NK-92 treated with Interleukin-12 subunit alpha and Interleukin-12 subunit beta, amount 100 ng/mL, for 24 hours (cell line): ENCODE measurements around the gene ILK.

ENCODE experiments used
- DNase-seq: peaks from one replicate; lab custom pipeline; 2025; lab: John Stamatoyannopoulos, UW

ILK gene

DNA sequence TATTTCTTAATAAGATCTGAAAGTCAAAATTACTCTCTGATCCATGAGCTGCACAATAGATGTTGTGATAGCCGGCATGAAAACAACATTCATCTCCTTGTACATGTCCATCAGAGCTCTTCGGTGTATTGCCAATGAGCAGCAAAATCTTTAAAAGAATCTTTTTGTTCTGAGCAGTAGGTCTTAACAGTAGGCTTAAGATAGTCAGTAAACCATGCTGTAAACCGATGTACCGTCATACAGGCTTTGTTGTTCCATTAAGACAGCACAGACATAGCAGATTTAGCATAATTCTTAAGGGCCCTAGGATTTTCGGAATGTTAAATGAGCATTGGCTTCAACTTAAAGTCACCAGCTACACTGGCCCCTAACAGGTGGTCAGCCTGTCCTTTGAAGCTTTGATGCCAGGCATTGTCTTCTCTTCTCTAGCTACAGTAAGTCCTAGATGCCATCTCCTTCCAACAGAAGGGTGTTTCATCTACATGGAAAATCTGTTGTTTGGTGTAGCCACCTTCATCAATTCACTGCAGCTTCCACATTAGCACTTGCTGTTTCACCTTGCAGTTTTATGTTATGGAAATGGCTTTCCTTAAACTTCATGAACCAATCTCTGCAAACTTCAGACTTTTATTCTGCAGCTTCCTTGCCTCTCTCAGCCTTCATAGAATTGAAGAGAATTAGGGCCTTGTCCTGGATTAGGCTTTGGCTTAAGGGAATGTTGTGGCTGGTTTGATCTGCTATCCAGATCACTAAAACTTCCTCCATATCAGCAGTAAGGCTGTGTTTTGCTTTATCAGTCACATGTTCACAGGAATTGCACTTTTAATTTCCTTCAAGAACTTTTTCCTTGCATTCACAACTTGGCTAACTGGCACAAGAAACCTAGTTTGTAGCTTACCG lies 28.5 kb upstream of the ILK start:
- no peak for DNase-seq

DNA sequence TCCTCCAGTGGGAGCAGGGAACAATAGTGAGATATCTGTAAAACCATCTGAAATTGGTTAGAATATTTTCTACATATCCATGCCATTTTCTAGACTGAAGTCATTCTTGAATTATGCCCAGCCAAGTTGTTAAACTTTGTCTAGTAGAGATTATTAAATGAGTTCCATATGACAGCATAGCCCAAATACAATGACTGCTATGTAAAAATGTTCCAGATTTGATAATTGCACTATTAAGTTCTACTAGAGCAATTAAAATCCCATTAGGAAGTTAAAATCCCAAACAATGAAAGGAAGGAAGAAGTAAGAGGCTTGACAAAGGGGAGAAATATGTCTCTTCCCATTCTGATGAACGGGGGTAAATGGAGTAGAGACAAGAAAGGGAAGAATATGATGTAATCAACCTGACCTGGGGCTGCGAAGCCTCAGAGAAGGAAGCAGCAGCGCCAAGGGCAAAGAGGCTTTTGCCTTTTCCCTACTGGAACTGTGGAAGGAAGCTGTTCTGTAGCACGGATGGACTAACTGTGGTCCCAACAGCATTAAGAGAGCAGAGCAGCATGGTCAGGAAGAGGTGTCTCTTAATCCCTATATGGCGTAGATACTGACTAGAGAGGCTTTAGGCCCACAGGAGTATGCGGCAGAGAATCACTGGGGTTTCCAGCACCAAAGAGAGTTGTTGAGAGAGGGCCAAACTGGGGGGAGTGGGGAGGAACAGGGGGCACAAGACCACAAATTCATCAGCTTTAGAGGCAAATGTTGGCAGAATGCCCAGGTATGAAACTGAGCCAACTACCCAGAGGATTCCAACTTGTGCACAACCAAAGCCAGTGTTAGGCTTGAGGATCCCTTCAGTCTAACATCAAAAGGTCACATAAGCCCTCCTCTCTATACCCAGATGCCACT lies 26.9 kb upstream of the ILK start:
- no peak for DNase-seq

DNA sequence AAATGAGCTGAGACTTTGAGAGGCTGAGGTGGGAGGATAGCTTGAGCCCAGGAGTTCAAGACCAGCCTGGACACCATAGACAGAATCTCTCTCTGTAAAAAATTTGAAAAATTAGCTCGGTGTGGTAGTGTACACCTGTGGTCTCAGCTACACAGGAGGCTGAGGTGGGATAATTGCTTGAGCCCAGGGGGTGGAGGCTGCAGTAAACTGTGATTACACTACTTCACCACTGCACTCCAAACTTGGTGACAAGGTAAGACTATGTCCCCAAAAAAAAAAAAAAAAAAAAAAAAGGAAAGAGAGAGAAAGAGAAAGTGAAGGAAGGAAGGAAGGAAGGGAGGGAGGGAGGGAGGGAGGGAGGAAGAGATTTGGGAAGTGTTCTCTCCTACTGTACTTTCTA lies 25.4 kb upstream of the ILK start:
- no peak for DNase-seq

DNA sequence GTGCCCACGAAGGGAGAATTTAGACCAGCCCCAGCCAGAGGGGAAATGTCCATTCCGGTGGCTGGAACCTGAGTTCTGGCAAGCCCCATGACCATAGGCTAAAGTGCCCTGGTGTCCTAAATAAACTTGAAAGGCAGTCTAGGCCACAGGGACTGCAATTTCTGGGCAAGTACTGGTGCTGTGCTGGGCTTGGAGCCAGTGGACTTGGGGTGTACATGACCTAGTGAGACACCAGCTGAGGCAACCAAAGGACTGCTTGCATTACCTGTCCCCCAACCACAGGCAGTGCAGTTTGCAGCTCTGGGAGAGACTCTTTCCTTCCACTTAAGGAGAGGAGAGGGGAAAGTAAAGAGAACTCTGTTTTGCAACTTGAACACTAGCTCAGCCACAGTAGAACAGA lies 23.9 kb upstream of the ILK start:
- no peak for DNase-seq

DNA sequence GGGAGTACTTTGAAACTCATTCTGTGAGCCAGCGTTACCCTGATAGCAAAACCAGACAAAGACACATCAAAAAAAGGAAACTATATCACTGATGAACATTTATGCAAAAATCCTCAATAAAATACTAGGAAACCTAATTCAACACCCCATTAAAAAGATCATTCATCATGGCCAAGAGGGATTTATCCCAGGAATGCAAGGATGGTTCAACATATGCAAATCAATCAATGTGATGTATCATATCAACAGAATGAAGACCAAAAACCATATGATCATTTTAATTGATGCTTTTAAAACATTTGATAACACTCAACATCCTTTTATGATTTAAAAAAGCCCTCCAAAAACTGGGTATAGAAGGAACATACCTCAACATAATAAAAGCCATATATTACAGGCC lies 20.0 kb upstream of the ILK start:
- no peak for DNase-seq

DNA sequence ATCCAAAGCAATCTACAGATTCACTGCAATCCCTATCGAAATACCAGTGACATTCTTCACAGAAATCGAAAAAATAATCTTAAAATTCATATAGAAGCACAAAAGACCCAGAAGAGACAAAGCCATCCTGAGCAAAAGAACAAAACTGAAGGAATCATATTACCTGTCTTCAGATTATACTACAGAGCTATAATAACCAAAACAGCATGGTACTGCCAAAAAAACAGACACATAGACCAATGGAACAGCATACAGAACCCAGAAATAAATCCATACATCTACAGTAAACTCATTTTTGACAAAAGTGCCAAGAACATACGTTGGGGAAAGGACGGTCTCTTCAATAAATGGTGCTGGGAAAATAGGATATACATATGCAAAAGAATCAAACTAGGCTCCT lies 19.0 kb upstream of the ILK start:
- DNase-seq, result no peak

DNA sequence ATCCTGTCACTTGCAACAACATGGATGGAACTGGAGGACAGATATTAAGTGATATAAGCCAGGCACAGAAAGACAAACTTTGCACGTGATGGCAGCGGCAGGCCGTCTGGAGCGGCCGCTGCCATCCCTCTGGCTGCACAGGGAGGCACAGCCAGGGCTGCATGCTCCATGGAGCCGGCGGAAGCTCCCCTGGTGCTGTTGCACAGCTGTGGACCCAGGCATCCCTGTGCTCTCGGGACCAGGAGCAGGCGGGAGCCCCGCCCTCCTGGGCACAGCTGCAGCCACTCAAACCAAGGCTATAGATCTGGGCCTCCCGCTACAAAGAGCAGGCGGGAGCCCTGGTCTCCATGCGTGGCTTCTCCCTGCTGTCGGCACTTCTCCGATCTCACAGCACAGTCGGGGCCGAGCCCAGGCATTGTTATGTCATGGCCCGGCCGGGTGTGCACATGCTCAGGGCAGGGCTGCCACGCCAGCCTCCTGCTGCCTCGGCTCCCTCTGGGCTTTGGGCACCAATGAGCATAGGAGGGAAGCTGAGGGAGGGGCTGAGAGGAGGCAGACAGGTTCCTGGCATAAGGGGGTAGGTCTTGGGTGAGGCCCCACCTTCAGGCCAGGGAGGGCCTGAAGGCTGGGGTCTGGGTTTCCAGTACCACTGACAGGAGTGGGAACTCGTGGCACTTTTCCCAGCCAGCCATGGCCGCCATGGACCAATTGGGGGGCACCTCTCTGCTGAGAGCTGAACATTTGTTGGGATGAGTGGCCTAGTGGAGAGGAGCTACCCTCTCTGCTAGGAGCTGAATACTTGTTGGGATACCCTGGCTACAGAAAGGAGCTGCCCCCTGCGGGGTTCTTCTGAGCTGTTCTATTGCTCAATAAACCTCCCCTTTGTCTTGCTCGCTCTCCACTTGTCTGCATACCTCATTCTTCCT lies 16.9 kb upstream of the ILK start:
- no peak for DNase-seq

DNA sequence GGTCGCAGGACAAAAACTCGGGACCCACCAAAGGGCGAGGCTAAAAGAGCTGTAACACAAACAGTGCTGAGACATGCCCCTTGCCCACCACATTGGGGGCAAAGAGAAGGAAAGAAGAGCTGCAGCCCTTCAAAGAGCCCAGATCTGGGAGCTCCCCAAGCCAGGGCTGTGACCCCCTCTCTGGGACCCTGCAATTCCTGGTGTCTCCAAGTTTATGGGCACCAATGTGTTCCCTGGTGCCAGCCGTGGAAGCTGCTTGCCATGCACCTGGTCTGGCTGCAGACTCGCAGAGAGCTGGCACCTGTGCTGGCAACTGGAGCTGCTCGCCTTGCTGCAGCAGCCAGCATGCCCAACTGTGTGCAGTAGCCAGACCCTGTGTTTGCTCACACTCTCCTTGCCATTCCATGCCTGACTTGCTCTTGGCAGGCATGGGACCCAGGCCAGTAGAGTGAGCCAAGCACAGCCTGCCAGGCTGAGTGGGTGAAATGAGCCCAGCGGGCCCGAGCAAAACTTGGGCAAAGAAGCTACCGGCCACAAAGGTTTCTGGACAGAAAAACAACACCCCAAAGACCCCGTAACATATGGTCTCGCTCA lies 16.1 kb upstream of the ILK start:
- DNase-seq, result no peak

DNA sequence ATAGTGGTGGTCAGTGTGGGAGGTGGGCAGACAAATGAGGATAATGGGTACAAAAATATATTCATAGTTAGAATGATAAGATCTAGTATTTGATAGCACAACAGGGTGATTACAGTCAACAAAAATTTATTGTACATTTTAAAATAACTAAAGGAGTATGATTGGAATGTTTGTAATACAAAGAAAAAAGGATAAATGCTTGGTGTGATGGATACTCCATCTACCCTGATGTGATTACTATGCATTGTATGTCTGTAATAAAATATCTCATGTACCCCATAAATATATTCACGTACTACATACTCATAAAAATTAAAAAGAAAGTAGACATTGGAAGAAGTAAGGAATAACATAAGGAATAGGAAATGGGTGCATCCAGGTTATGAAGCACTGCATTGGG lies 15.6 kb upstream of the ILK start:
- no peak for DNase-seq

DNA sequence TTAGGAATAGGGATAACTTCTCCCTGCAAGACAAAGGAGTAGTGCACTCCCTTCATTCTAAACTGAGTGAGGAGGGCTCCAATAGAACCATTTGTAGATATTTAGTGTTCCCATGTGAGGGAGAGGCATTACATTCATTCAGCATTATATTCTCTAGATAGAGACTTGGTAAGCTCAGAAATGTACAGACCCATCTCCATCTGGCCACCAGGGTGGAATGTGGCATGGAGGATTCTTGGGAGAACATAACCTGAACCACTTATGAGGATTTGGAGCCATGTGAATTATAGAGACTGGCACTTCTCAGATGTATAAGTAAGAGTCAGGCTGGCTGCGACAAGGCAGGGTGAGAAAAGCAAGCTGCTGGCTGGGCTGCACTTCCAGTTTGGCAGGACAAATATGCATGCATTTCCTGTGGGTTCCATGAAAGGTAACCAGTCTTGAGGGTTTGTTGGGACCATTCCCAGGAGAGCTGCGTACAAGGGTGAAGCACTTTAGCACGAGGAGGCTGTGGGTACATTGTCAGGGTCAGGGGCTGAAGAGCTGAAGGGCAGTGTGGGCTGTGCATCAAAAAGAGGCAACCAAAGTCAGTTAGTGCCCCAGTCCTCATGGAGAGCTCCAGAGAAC lies 9.3 kb upstream of the ILK start:
- no peak for DNase-seq

DNA sequence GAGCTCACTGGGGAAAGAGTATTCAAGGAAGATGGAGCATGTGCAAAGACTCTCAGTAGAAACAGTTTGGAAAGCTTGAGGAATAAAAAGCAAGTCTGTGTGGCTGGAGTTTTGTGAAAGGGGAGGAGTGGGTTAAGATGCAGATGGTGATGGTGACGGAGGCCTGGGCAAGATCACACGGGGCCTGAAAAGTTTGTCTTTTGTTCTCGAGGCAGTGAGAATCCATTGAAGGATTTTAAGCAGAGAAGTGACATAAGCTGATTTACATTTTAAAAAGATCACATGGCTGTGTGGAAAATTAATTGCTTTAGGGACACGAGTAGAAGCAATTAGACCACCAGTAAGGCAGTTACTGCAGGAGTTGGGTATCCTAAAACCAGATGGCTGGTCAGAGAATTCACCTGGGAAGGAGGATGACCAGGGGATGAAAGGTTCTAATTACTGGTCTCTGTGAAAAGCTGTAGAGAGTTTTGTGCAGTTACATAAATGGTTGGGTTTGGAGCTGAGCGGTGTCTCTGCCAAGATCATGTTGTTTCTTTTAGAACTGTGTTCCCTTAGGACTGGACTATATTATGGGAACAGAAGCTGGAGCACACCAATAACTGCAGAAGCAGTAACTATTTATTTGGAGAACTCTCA lies 7.2 kb upstream of the ILK start:
- DNase-seq, result no peak

DNA sequence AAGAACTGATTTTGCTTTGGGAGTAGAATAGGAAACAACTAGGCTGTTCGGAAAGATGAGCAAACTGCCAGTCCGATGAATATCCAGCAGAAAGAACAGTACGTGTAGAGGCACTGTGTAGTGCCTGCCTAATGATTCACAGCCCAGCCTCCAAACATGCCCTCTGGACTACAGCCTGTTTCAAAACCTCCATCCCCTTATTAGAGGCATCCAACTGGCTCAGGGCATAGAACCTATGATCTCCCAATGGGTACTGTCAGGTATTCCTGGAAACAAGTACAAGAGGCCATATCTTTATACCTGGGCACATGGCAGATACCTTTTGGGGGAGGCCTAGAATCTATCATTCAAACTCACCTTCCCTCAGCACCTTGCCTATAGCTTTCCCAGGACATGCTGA lies 5.0 kb upstream of the ILK start:
- no peak for DNase-seq

DNA sequence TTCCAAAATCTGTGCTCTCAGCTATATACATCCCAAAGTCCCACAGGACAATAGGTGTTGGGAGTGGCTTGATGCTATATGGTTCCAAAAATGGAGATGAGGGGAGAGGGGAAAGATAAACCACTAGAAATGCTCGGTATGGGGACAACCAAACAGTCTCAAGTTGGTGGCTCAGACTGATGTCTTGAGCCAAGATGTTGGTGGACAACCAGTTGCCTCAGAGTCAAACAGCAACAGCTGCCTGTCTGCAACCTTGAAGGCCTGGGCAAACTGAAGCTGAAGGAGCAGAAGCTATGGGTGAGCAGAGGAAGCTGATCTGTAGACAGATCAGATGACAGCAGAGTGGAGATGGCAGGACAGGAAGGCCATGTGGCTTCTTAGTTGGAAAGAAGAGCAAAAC lies 4.1 kb upstream of the ILK start:
- no peak for DNase-seq

DNA sequence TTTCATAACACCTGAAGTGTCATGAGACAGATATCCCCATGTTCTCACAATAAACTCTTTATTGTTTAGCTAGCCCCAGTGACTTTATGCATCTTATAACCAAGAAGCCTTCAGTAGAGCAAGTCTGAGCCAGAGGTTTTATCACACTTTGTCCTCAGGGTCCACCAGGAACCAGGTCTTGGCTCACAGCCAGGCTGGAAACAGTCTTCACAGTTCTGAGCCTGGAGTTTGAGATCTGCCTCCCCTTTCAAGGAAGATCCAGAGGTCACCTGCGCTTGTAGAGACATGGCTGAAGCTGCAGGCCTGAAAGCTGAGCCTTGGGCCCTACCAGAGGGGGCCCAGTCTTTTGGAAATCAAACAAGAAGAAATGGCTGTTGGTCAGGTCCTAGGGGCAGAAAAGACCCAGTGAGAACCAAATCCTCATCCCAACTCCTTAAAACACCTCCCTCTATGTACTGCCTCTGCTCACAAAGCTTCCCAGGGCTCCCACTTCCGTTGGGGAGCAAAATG lies 3.6 kb upstream of the ILK start:
- no peak for DNase-seq

DNA sequence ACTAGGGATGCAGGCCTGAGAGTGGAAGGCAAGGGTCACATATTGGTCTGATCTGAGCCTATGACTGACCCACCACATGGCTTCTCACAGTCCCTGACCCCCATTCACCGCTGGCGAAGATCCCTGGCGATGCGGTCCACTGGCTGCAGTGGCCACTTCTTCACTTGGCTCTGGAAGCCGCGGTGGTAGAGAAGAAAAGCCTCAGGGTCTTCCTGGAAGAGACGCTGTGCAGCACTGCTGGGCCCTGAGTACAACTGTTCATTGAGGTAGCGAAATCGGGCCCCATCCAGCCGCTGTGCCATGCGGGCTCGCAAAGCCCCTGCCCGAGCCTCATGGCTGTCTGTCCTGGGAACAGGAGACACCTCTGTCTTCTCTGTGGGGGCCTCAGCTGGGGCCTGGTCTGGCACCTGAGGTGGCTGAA lies 2.5 kb upstream of the ILK start:
- no peak for DNase-seq

DNA sequence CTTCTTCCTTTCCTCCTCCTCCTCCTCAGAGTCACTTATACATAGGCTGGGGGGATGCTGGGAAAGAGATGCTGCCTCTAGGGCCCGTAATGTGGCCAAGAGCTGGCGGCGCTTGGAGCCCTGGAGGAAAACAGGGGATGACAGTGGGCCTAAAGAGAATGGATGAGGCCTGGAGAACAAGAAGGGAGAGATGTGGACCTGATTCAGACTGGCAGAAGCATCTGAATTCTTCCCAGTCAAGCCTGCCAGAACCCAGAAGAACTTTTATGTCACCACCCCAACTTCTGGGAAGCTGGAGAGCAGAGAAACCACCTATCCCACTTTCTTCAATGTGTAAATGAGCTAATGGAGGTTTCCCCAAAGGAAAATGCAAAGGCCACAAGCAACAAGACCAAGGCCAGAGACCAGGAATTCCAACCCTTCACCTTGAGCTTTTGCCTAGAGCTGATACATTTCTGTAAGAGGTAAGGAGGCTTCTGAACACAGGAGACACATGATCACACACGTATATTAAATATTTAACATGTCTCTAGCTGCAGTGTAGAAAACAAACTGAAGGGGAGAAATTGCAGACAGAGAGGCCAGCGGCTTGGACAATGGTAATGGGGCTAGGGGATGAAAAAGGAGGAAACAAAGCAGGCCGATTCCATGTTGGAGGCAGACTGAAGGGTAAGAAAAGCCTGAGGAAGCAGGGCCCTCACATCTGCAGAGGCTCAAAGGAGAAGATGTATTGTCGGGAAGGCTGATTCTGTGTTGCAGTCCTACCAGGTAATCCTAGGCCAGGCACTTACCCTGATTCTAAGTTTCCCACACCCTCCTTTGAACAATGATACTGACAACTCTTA lies 1.3 kb upstream of the ILK start:
- DNase-seq, result no peak

DNA sequence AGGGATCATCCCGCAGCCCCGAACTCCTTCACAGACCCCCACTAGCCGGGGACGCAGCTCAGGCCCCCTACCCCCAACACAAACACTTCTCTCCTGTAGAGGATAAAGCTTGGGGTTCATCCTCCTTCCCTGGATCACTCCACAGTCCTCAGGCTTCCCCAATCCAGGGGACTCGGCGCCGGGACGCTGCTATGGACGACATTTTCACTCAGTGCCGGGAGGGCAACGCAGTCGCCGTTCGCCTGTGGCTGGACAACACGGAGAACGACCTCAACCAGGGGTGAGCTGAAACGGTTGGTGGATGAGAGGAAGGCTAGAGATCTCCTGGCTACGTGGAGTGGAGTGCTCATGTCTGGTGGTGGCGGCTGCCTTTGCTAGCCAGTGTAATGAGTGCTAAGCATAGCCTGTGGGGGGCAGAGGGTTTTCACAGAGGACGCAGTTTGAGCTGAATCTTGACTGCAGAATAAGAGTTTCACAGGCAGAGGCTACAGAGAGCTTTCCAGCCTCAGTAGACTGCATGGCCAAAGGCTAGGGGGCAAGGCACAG lies 580 bp downstream of the ILK start:
- no peak for DNase-seq

DNA sequence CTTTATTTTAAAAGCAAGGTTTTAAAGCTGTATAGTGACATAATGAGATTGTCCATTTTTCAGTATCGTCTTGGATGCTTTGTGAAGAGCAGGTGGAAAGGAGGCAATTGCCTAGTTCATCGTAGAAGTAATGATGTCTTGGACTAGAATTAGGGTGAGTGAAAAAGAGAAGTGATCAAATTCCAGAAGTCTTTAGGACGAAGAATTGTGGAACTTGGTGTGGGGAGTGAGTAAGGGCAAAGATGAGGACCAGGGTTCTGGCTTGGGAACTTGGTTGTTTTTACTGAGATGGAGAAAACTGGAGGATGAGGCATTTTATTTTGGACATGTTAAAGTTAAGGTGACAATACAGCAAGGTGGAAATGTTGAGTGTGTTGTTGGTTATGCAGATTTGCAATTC lies 1.2 kb downstream of the ILK start:
- no peak for DNase-seq

DNA sequence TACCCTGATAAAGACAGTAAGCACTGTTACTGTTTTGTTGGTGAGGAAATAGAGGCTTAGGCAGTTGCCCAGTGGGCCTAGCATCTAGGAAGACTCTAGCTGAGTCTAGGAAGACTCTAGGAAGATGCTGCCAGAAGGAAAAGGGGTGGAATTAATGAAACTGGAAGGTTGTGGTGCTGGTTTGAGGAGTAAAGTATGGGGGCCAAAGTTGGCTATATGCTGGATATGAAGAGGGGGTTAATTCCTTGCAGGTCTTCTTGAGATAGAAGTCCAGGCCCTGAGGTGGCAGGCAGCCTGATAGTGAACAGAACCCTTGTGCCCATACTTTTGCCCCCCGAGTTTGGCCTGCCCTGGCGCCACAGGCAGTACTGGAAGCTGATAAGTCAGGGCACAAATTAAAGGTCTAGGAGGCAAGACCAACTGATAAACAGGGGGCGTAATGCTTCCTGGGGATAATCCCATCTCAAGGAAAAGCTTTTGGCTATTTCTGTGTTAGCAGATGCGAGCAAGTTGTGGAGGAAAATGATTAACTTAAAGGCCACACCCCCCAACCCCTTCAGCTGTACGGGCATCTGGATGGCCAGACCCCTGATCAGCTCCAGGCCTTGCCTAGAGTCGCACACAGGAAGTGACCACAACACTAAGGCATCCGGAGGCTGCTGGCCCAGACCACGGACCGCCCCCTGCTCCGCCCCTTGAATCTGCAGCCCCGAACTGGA lies 3.1 kb downstream of the ILK start:
- peak; percentile 18 for DNase-seq
